ENCODE results near the gene FSD1L.

The FSD1L gene

GRCh38 chr9:105557804-105558610, 110.2 kb downstream of the FSD1L start, which contains the start of gene FKTN (continued):
- TF ChIP-seq ZNF140 (tag by site-specific recombination; IDR thresholded peaks at IDR 0.05) = no peak
- TF ChIP-seq, protein P1, sequence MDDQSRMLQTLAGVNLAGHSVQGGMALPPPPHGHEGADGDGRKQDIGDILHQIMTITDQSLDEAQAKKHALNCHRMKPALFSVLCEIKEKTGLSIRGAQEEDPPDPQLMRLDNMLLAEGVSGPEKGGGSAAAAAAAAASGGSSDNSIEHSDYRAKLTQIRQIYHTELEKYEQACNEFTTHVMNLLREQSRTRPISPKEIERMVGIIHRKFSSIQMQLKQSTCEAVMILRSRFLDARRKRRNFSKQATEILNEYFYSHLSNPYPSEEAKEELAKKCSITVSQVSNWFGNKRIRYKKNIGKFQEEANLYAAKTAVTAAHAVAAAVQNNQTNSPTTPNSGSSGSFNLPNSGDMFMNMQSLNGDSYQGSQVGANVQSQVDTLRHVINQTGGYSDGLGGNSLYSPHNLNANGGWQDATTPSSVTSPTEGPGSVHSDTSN (CRISPR knock-in tag; IDR thresholded peaks at IDR 0.05) = no peak; the same call in 1 of the 2 replicates
- no peak for TF ChIP-seq ZNF664 (tag by site-specific recombination; IDR thresholded peaks at IDR 0.05)
- TF ChIP-seq ZSCAN16 (tag by site-specific recombination; IDR thresholded peaks at IDR 0.05) = no peak
- no peak for TF ChIP-seq ZNF792 (tag by site-specific recombination; IDR thresholded peaks at IDR 0.05)
- TF ChIP-seq PRDM6 (tag by site-specific recombination; IDR thresholded peaks at IDR 0.05) = no peak
- no peak for TF ChIP-seq ZNF548 (tag by site-specific recombination; IDR thresholded peaks at IDR 0.05)
- TF ChIP-seq ZNF341 (tag by site-specific recombination; IDR thresholded peaks at IDR 0.05; ENCODE audit: low read depth) = no peak
- peak; percentile 80 for TF ChIP-seq ZNF610 (tag by site-specific recombination; IDR thresholded peaks at IDR 0.05; ENCODE audit: borderline replicate concordance)
- TF ChIP-seq REST (tag by site-specific recombination; IDR thresholded peaks at IDR 0.05) = peak; percentile 68
- no peak for TF ChIP-seq ZNF155 (tag by site-specific recombination; IDR thresholded peaks at IDR 0.05)
- TF ChIP-seq ZNF366 (tag by site-specific recombination; conservative IDR thresholded peaks at IDR 0.05) = no peak
- no peak for TF ChIP-seq ZNF214 (tag by site-specific recombination; IDR thresholded peaks at IDR 0.05; ENCODE audit: borderline replicate concordance)
- TF ChIP-seq ZNF416 (tag by site-specific recombination; IDR thresholded peaks at IDR 0.05) = no peak
- TF ChIP-seq ZNF544 (tag by site-specific recombination; IDR thresholded peaks at IDR 0.05) = no peak
- TF ChIP-seq ZNF138 (tag by site-specific recombination; IDR thresholded peaks at IDR 0.05; ENCODE audit: borderline replicate concordance) = no peak
- TF ChIP-seq ZSCAN23 (tag by site-specific recombination; IDR thresholded peaks at IDR 0.05) = no peak
- 0 out of 2 replicates have a peak, but pooled peaks have one; percentile 28 for TF ChIP-seq ZNF501 (tag by site-specific recombination; IDR thresholded peaks at IDR 0.05)
- no peak for TF ChIP-seq ZNF423 (tag by site-specific recombination; IDR thresholded peaks at IDR 0.05)
- TF ChIP-seq, protein P2, sequence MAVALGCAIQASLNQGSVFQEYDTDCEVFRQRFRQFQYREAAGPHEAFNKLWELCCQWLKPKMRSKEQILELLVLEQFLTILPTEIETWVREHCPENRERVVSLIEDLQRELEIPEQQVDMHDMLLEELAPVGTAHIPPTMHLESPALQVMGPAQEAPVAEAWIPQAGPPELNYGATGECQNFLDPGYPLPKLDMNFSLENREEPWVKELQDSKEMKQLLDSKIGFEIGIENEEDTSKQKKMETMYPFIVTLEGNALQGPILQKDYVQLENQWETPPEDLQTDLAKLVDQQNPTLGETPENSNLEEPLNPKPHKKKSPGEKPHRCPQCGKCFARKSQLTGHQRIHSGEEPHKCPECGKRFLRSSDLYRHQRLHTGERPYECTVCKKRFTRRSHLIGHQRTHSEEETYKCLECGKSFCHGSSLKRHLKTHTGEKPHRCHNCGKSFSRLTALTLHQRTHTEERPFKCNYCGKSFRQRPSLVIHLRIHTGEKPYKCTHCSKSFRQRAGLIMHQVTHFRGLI (tag by site-specific recombination; IDR thresholded peaks at IDR 0.05) = no peak
- no peak for TF ChIP-seq EGR2 (tag by site-specific recombination; IDR thresholded peaks at IDR 0.05; ENCODE audit: low read depth)
- no peak for TF ChIP-seq ZEB2 (tag by site-specific recombination; IDR thresholded peaks at IDR 0.05)
- TF ChIP-seq ZFP3 (tag by site-specific recombination; IDR thresholded peaks at IDR 0.05; ENCODE audit: low read depth) = no peak
- TF ChIP-seq ZNF561 (tag by site-specific recombination; IDR thresholded peaks at IDR 0.05; ENCODE audit: borderline replicate concordance) = no peak
- TF ChIP-seq ZNF433 (tag by site-specific recombination; IDR thresholded peaks at IDR 0.05; ENCODE audit: low read depth) = no peak
- no peak for TF ChIP-seq ZNF354C (tag by site-specific recombination; IDR thresholded peaks at IDR 0.05; ENCODE audit: borderline replicate concordance, low read depth)
- TF ChIP-seq GLIS1 (tag by site-specific recombination; IDR thresholded peaks at IDR 0.05) = no peak
- no peak for TF ChIP-seq RBAK (tag by site-specific recombination; IDR thresholded peaks at IDR 0.05)
- TF ChIP-seq ZNF324 (tag by site-specific recombination; IDR thresholded peaks at IDR 0.05) = no peak
- TF ChIP-seq ZNF391 (tag by site-specific recombination; IDR thresholded peaks at IDR 0.05; ENCODE audit: borderline replicate concordance, low read depth) = no peak
- peak; percentile 47; the same call in 1 of the 2 replicates for TF ChIP-seq ZBTB20 (tag by site-specific recombination; IDR thresholded peaks at IDR 0.05)
- TF ChIP-seq, protein P3, sequence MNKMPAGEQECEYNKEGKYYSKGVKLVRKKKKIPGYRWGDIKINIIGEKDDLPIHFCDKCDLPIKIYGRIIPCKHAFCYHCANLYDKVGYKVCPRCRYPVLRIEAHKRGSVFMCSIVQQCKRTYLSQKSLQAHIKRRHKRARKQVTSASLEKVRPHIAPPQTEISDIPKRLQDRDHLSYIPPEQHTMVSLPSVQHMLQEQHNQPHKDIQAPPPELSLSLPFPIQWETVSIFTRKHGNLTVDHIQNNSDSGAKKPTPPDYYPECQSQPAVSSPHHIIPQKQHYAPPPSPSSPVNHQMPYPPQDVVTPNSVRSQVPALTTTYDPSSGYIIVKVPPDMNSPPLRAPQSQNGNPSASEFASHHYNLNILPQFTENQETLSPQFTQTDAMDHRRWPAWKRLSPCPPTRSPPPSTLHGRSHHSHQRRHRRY (tag by site-specific recombination; IDR thresholded peaks at IDR 0.05) = no peak
